ENCODE measurements around the gene LMBR1.
"Not testable (repeated sequence)": the region's sequence is repeated elsewhere in the genome, so short reads cannot be mapped to it uniquely, and the experiment has no call there.

Gene LMBR1

DNA sequence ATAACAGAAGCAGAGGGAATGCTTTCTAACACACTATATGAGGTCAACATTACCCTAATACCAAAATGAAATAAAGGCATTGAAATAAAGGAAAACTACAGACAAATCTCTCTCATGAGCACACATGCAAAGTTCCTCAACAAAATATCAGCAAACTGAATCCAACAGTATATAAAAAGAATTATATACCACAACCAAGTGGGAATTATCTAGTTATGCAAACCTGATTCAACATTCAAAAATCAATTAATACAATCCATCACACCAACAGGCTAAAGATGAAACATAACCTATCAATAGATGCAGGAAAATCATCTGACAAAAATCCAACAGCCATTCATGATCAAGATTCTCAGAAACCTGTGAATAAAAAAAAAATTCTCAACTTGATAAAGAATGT lies 34.5 kb downstream of the LMBR1 start:
- no peak for DNase-seq (ENCODE audit: low read depth)
- TF ChIP-seq, protein P1, sequence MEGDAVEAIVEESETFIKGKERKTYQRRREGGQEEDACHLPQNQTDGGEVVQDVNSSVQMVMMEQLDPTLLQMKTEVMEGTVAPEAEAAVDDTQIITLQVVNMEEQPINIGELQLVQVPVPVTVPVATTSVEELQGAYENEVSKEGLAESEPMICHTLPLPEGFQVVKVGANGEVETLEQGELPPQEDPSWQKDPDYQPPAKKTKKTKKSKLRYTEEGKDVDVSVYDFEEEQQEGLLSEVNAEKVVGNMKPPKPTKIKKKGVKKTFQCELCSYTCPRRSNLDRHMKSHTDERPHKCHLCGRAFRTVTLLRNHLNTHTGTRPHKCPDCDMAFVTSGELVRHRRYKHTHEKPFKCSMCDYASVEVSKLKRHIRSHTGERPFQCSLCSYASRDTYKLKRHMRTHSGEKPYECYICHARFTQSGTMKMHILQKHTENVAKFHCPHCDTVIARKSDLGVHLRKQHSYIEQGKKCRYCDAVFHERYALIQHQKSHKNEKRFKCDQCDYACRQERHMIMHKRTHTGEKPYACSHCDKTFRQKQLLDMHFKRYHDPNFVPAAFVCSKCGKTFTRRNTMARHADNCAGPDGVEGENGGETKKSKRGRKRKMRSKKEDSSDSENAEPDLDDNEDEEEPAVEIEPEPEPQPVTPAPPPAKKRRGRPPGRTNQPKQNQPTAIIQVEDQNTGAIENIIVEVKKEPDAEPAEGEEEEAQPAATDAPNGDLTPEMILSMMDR (IDR thresholded peaks at IDR 0.05; ENCODE audit: insufficient read depth, low read depth, low read length, missing control alignments), result no peak
- no peak overlapping the region for H3K4me3 ChIP-seq (ENCODE audit: low read length)

DNA sequence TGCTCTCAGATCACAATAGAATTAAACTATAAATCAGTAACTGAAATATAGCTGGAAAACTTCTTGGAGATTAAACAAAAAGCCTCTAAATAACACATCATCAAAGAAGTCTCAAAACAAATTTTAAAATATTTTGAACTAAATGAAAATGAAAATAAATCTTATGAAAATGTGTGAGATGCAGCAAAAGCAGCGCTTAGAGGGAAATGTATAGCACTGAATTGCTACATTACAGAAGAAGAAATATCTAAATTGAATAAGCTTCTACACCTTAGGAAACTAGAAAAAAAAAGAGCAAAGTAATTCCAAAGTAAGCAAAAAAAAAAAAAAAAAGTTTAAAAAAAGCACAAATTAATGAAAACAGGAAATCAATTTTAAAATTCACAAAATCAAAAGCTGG lies 35.2 kb downstream of the LMBR1 start:
- TF ChIP-seq, protein P1 (IDR thresholded peaks at IDR 0.05; ENCODE audit: insufficient read depth, low read depth, low read length, missing control alignments), result no peak
- no peak for DNase-seq (ENCODE audit: low read depth)
- H3K4me3 ChIP-seq (ENCODE audit: low read length), result no peak overlapping the region

DNA sequence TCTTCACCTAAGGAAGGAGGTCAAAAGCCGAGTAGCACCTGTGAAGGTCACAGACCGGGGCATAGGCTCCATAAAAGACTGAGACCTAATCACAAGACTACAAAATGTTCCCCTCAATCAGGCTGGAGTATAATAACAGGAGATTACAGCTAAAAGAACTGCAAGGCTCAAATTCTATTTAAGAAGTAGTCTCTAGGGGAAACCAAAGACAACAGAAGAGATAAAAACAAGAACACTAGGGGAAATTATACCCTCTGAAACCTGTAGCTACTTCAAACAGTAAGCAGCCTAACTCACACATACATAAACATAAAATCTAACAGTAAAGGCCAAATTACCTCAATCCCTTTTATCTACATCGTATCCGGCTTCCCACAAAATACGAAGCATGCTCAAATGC lies 38.3 kb downstream of the LMBR1 start:
- TF ChIP-seq, protein P1 (IDR thresholded peaks at IDR 0.05; ENCODE audit: insufficient read depth, low read depth, low read length, missing control alignments), result no peak
- DNase-seq (ENCODE audit: low read depth), result no peak
- no peak overlapping the region for H3K4me3 ChIP-seq (ENCODE audit: low read length)

DNA sequence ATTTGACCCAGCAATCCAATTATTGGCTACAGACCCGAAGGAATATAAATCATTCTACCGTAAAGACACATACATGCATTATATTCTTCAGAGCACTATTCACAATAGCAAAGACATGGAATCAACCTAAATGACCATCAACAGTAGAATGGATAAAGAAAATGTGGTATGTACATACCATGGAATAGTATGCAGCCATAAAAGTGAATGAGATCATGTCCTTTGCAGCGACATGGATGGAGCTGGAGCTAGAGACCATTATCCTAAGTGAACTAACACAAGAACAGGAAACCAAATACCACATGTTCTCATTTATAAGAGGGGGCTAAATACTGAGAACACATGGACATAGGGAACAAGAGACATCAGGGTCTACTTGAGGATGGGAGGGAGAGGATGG lies 44.0 kb downstream of the LMBR1 start:
- no peak overlapping the region for H3K4me3 ChIP-seq (ENCODE audit: low read length)
- no peak for DNase-seq (ENCODE audit: low read depth)
- TF ChIP-seq, protein P1 (IDR thresholded peaks at IDR 0.05; ENCODE audit: insufficient read depth, low read depth, low read length, missing control alignments), result no peak

DNA sequence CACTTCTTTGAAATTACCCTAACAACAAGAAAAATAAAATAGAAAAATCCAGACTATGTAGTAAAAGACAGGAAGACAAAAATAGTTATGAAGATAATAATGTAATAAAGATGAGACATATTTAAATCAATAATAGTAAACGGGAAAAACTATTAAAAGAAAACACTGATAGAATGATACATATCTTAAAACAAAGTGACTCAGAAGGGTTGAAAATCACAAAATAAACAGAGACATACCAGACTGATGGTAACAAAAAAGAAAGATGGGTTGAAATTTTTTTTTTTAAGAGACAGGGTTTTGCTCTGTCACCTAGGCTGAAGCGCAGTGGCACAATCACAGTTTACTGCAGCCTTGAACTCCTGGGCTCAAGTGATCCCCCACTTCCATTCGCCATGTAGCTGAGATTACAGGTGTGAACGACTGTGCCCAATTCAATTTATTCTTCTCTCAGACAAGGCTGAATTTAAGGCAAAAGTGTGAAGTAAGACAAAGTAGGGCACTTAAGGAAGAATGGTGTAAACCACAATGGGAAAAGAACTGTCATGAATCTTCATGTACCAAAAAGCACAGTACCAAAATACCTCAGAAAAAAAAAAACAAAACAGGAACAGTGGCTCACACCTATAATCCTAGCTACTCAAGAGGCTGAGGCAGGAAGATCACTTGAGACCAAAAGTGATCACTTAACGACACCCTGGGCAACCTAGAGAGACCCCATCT lies 47.4 kb downstream of the LMBR1 start:
- TF ChIP-seq, protein P1 (IDR thresholded peaks at IDR 0.05; ENCODE audit: insufficient read depth, low read depth, low read length, missing control alignments), result no peak
- H3K4me3 ChIP-seq (ENCODE audit: low read length), result no peak overlapping the region

DNA sequence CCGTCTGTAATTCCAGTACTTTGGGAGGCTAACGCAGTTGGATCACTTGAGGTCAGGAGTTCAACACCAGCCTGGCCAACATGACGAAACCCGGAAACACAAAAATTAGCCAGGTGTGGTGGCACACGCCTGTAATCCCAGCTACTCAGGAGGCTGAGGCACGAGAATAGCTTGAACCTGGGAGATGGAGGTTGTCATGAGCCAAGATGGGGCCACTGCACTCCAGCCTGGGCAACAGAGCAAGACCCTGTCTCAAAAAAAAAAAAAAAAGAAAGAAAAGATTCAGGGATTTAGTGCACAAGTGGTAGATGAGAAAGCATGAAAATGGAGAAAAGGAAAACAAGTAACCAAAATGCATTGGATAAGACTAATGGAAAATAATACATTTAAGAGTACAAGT lies 49.4 kb downstream of the LMBR1 start:
- not testable (repeated sequence) for H3K4me3 ChIP-seq (ENCODE audit: low read length); DNase-seq (ENCODE audit: low read depth)

More for the DNA sequence above, 47.4 kb downstream of the LMBR1 start:
- DNase-seq (ENCODE audit: low read depth), result no peak

DNA sequence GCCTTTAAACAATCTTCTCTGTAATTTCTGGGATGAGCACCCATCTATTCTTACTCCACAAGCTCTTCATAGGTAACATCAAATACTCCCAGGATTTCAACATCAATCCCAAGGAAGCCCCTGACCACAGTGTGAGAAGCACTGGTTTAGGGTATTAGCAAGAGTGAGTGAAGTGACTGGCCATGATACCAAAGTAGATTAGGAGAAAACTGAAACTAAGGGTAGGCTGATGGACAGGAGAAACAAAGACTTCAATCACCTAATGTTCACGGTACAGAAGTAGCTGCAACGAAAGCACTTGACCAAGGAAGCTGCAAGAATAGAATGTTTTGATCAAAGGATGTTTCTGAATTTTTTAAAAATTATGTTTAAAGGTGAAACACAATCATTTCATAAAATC lies 49.8 kb downstream of the LMBR1 start:
- DNase-seq (ENCODE audit: low read depth), result no peak
- TF ChIP-seq, protein P1 (IDR thresholded peaks at IDR 0.05; ENCODE audit: insufficient read depth, low read depth, low read length, missing control alignments), result no peak
- H3K4me3 ChIP-seq (ENCODE audit: low read length), result no peak overlapping the region
